Measurements from ENCODE around the gene THEM5. TPM values are rescaled to one million over a fixed set of nuclear protein-coding genes. Genes with fewer than 3 reads are reported as not detected.

The THEM5 gene
- total RNA-seq, 1 experiment from 2014 or later, result not detected

DNA sequence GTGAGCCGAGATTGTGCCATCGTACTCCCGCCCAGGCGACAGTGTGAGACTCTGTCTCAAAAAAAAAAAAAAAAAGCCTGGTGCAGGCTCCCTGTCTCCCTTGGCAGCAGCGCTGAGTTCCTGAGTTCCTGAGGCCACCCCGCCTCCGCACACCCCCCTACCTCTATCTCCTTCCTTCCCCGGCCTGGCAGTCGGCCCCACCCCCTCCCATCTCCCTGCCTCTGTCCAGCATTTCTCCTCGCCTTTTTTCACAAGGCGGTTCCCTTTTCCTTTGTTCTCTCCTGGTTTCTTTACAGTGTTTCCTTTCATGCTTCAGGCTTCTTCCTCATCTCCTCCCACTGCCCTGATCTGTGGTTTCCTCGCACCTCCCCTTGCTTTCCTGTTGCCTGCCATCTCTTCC is 24.6 kb downstream of the THEM5 start:
- Histone ChIP-seq H3K4me2 (ENCODE audit: low read length) (no peak overlapping the region), H3K4me3 (replicated peaks in 1 of 2; ENCODE audit: low read depth in 1 of 2, low read length in 2 of 2) (no peak overlapping the region), H3K4me1 (ENCODE audit: control insufficient read depth in 1 of 2, insufficient read depth in 2 of 2, low read length in 2 of 2) (peaks cover 23 to 49% of the 10 kb centered on the region in 2 experiments), H3K79me2 (ENCODE audit: insufficient read depth, low read length) (no peaks in the 10 kb centered on the region), H3K36me3 (ENCODE audit: control insufficient read depth in 1 of 2, insufficient read depth in 2 of 2, low read length in 2 of 2) (no peaks in the 10 kb centered on the region), H3K9me3 (ENCODE audit: control insufficient read depth in 1 of 2, insufficient read depth in 1 of 2, low read depth in 1 of 2, low read length in 2 of 2) (no peaks in the 10 kb centered on the region), H3K9me2 (ENCODE audit: insufficient read depth) (no peaks in the 10 kb centered on the region), H2AFZ (ENCODE audit: low read depth, low read length, poor library complexity, severe bottlenecking) (no peak overlapping the region), H3K27ac (ENCODE audit: low read depth, low read length) (no peak overlapping the region), H3K9ac (ENCODE audit: low read length) (no peak overlapping the region), H4K20me1 (ENCODE audit: insufficient read depth) (no peaks in the 10 kb centered on the region), H3K27me3 (ENCODE audit: insufficient read depth, low read length) (no peaks in the 10 kb centered on the region)
- DNase-seq (ENCODE audit: low read depth, low spot score), result no peak
- no peak for TF ChIP-seq ZNF274 (IDR thresholded peaks at IDR 0.05; ENCODE audit: low read depth, low read length)
- no peak for TF ChIP-seq POLR2A (IDR thresholded peaks at IDR 0.05; ENCODE audit: borderline replicate concordance, extremely low read depth, insufficient read depth, insufficient read length)
- no peak for TF ChIP-seq ZFX (IDR thresholded peaks at IDR 0.05)
- TF ChIP-seq, protein P1, sequence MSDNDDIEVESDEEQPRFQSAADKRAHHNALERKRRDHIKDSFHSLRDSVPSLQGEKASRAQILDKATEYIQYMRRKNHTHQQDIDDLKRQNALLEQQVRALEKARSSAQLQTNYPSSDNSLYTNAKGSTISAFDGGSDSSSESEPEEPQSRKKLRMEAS (IDR thresholded peaks at IDR 0.05), result no peak
- no peak for TF ChIP-seq JUND (IDR thresholded peaks at IDR 0.05)
- TF ChIP-seq EZH2phosphoT487 (IDR thresholded peaks at IDR 0.05; ENCODE audit: borderline replicate concordance), result no peak
- no peak for TF ChIP-seq EGR1 (IDR thresholded peaks at IDR 0.05; ENCODE audit: low read depth)
- TF ChIP-seq CEBPB (IDR thresholded peaks at IDR 0.05; ENCODE audit: low read depth), result no peak
- TF ChIP-seq, protein P2, sequence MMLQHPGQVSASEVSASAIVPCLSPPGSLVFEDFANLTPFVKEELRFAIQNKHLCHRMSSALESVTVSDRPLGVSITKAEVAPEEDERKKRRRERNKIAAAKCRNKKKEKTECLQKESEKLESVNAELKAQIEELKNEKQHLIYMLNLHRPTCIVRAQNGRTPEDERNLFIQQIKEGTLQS (IDR thresholded peaks at IDR 0.05), result no peak
- no peak for TF ChIP-seq SRF (IDR thresholded peaks at IDR 0.05; ENCODE audit: low read depth)
- TF ChIP-seq CBX3 (IDR thresholded peaks at IDR 0.05; ENCODE audit: low read depth), result no peak
- no peak for TF ChIP-seq RAD21 (IDR thresholded peaks at IDR 0.05; ENCODE audit: low read depth)
- no peak for TF ChIP-seq FOSL1 (IDR thresholded peaks at IDR 0.05; ENCODE audit: low read depth)
- TF ChIP-seq POLR2AphosphoS5 (IDR thresholded peaks at IDR 0.05; ENCODE audit: low read depth, low read length), result no peak
- TF ChIP-seq YY1 (IDR thresholded peaks at IDR 0.05; ENCODE audit: extremely low read depth, insufficient replicate concordance, low read depth, low read length), result no peak
- TF ChIP-seq TCF7L2 (IDR thresholded peaks at IDR 0.05; ENCODE audit: borderline replicate concordance, extremely low read depth, insufficient read depth, insufficient read length), result no peak
- no peak for TF ChIP-seq SP1 (IDR thresholded peaks at IDR 0.05; ENCODE audit: low read depth)
- no peak for TF ChIP-seq EZH2 (IDR thresholded peaks at IDR 0.05)
- TF ChIP-seq ELF1 (IDR thresholded peaks at IDR 0.05; ENCODE audit: borderline replicate concordance, low read depth), result no peak
- intact Hi-C loops (cut with micrococcal nuclease), result no loop called here
- ChIA-PET RAD21 (ENCODE audit: low non-redundant PET in 1 of 2, low total read pairs in 2 of 2, uncharacterized antibody in 2 of 2, unreplicated experiment in 2 of 2) (no interaction called here), POLR2A (no interaction called here), CTCF (interaction anchor here (1.5 kb wide), 1 partner anchor 8 kb away, joined by 3 read pairs; no protein-coding TSS in a partner anchor)
- no peak for ATAC-seq
- BruUV-seq (replicated peaks), result no TSS peak
